ENCODE data around the gene GLB1L2.

GRCh38 chr11:134359646-134360045, 27.9 kb downstream of the GLB1L2 start:
- TF ChIP-seq CTCF (IDR thresholded peaks at IDR 0.05; ENCODE audit: low read depth, low read length) (no peak), POLR2A (IDR thresholded peaks at IDR 0.05; ENCODE audit: extremely low read depth, insufficient read length) (no peak), MAX (IDR thresholded peaks at IDR 0.05; ENCODE audit: low read depth, low read length) (no peak), MYC (IDR thresholded peaks at IDR 0.05; ENCODE audit: low read depth, low read length) (no peak)

Measured in NB4 (cell line).